Endothelial cell of umbilical vein (primary cell): Measurements from ENCODE around the gene NOMO2.
"Not testable (repeated sequence)": the region's sequence is repeated elsewhere in the genome, so short reads cannot be mapped to it uniquely, and the experiment has no call there.

Experiments used
- CTCF ChIP-seq, 2 donors: IDR thresholded peaks; 1 replicate in 1 of 2; 2 replicates in 1 of 2; pipeline ENCODE4 v1.5.1; 2011; ENCODE audit warnings: low read length in 2 of 2, mild to moderate bottlenecking in 2 of 2, moderate library complexity in 2 of 2, control low read depth in 1 of 2, inconsistent platforms in 1 of 2, low read depth in 1 of 2; ENCODE audit not compliant: insufficient read depth in 1 of 2; ENCODE audit errors: extremely low read depth in 1 of 2
- MAX ChIP-seq: IDR thresholded peaks from 2 replicates; pipeline ENCODE4 v1.6.1; 2011; ENCODE audit not compliant: insufficient read depth, insufficient read length

- TF ChIP-seq CTCF (IDR thresholded peaks at IDR 0.05; ENCODE audit: extremely low read depth in 1 of 2, insufficient read depth in 1 of 2, low read depth in 1 of 2, low read length in 2 of 2); MAX: not testable (repeated sequence)
These were observed 14.0 kb upstream of the NOMO2 start for GRCh38 chr16:18575945-18576344.
